ENCODE measurements around the gene CTRL. TPM values are rescaled to one million over a fixed set of nuclear protein-coding genes. Genes with fewer than 3 reads are reported as not detected.
A peak's percentile ranks its signal among the peaks of the same experiment; 100 is the strongest.

The CTRL gene
- total RNA-seq, 1 donor: 0.27 TPM

- no peak overlapping the region for H3K4me3 ChIP-seq (ENCODE audit: low read depth, low read length)
- TF ChIP-seq CTCF (IDR thresholded peaks at IDR 0.05; ENCODE audit: insufficient read depth, low read length): no peak
- DNase-seq (ENCODE audit: low read depth): peak; percentile 82
Measured at GRCh38 chr16:67897231-67897630, 34.4 kb downstream of the CTRL start.

- peak overlapping the region; percentile 92 for H3K4me3 ChIP-seq (ENCODE audit: low read depth, low read length)
- TF ChIP-seq CTCF (IDR thresholded peaks at IDR 0.05; ENCODE audit: insufficient read depth, low read length): no peak
- peak; percentile 27 for DNase-seq (ENCODE audit: low read depth)
Measured at GRCh38 chr16:67893743-67894399, 37.8 kb downstream of the CTRL start.

- peak within 1 kb of the TSS; percentile 92 for H3K4me3 ChIP-seq (ENCODE audit: low read depth, low read length)
- TF ChIP-seq CTCF (IDR thresholded peaks at IDR 0.05; ENCODE audit: insufficient read depth, low read length): no peak
Measured at GRCh38 chr16:67892899-67893742, 38.5 kb downstream of the CTRL start, which contains the start of gene PSKH1. TSS of gene PSKH1 (plus strand) at chr16:67893254. CDS start at chr16:67908750, 15,496 bp downstream.

GRCh38 chr16:67892375-67892774, 39.3 kb downstream of the CTRL start:
- H3K4me3 ChIP-seq (ENCODE audit: low read depth, low read length): peak overlapping the region; percentile 63
- DNase-seq (ENCODE audit: low read depth): no peak
- TF ChIP-seq CTCF (IDR thresholded peaks at IDR 0.05; ENCODE audit: insufficient read depth, low read length): no peak

More at GRCh38 chr16:67892899-67893742, 38.5 kb downstream of the CTRL start, which contains the start of gene PSKH1:
- peak; percentile 91 for DNase-seq (ENCODE audit: low read depth)

- H3K4me3 ChIP-seq (ENCODE audit: low read depth, low read length): no peak overlapping the region
- no peak for DNase-seq (ENCODE audit: low read depth)
- no peak for TF ChIP-seq CTCF (IDR thresholded peaks at IDR 0.05; ENCODE audit: insufficient read depth, low read length)
Measured at GRCh38 chr16:67888331-67888730, 43.3 kb downstream of the CTRL start.

- no peak overlapping the region for H3K4me3 ChIP-seq (ENCODE audit: low read depth, low read length)
- TF ChIP-seq CTCF (IDR thresholded peaks at IDR 0.05; ENCODE audit: insufficient read depth, low read length): no peak
- no peak for DNase-seq (ENCODE audit: low read depth)
Measured at GRCh38 chr16:67886387-67886786, 45.3 kb downstream of the CTRL start.
